HepG2 (cell line): ENCODE results near the gene TUBB3. TPM values are rescaled to one million over a fixed set of nuclear protein-coding genes. Genes with fewer than 3 reads are reported as not detected.

Source experiments
- CSRNP1 ChIP-seq: sonication (generic); formaldehyde crosslinking; IDR thresholded peaks from 2 replicates; pipeline ENCODE4 v1.8.1; 2023; ENCODE audit warnings: mild to moderate bottlenecking, missing genetic modification reagents
- ELK4 ChIP-seq: sonication (generic); formaldehyde crosslinking; IDR thresholded peaks from 2 replicates; pipeline ENCODE4 v1.9.0; 2021; ENCODE audit warnings: missing genetic modification reagents, borderline replicate concordance
- FOXA1 ChIP-seq, 2 experiments: fragments of 450-650 bp in 1 of 2; sonication (generic) in 1 of 2; formaldehyde crosslinking in 1 of 2; IDR thresholded peaks; 2 replicates each; pipeline versions ENCODE4 v1.4.0 to v1.6.1; 2016 to 2020; ENCODE audit warnings: missing genetic modification reagents in 1 of 2
- HNF4G ChIP-seq, 2 experiments: sonication (generic) in 1 of 2; formaldehyde crosslinking in 1 of 2; IDR thresholded peaks; 2 replicates each; pipeline versions ENCODE4 v1.4.0 to v1.6.1; 2011 to 2020; ENCODE audit warnings: borderline replicate concordance in 2 of 2, low read depth in 2 of 2, mild to moderate bottlenecking in 2 of 2, low read length in 1 of 2, missing genetic modification reagents in 1 of 2, moderate library complexity in 1 of 2
- MAZ ChIP-seq, 2 experiments: sonication (generic) in 1 of 2; formaldehyde crosslinking in 1 of 2; IDR thresholded peaks; 2 replicates each; pipeline versions ENCODE4 v1.5.0 to v1.6.1; 2012 to 2020; ENCODE audit warnings: low read depth in 2 of 2, mild to moderate bottlenecking in 2 of 2, borderline replicate concordance in 1 of 2, improper control_type of control experiment in 1 of 2, low read length in 1 of 2, missing genetic modification reagents in 1 of 2, moderate library complexity in 1 of 2
- MED1 ChIP-seq: sonication (generic); formaldehyde crosslinking; IDR thresholded peaks from 2 replicates; pipeline ENCODE4 v1.4.0; 2020; ENCODE audit warnings: missing genetic modification reagents
- MIER3 ChIP-seq: IDR thresholded peaks from 2 replicates; pipeline ENCODE4 v1.6.1; 2016; ENCODE audit warnings: missing compliant biosample characterization, borderline replicate concordance
- PHF5A ChIP-seq: IDR thresholded peaks from one replicate; pipeline ENCODE4 v1.6.1; 2018; ENCODE audit warnings: low read depth, missing genetic modification reagents; ENCODE audit not compliant: unreplicated experiment
- RFX5 ChIP-seq: IDR thresholded peaks from 2 replicates; pipeline ENCODE4 v1.6.1; 2011; ENCODE audit warnings: low read depth, low read length, improper control_type of control experiment
- STAT6 ChIP-seq: sonication (generic); formaldehyde crosslinking; IDR thresholded peaks from 2 replicates; pipeline ENCODE4 v1.4.0; 2020; ENCODE audit warnings: missing genetic modification reagents, mild to moderate bottlenecking, borderline replicate concordance
- ZBTB39 ChIP-seq: sonication (generic); formaldehyde crosslinking; IDR thresholded peaks from 2 replicates; pipeline ENCODE4 v1.5.0; 2020; ENCODE audit warnings: missing genetic modification reagents
- ZMYM3 ChIP-seq: sonication (generic); formaldehyde crosslinking; IDR thresholded peaks from 2 replicates; pipeline ENCODE4 v1.5.1; 2020; ENCODE audit warnings: mild to moderate bottlenecking, missing genetic modification reagents
- ZNF121 ChIP-seq: sonication (generic); formaldehyde crosslinking; IDR thresholded peaks from 2 replicates; pipeline ENCODE4 v1.5.0; 2020; ENCODE audit warnings: mild to moderate bottlenecking, missing genetic modification reagents
- ZNF281 ChIP-seq: sonication (generic); formaldehyde crosslinking; IDR thresholded peaks from 2 replicates; pipeline ENCODE4 v1.4.0; 2020; ENCODE audit warnings: missing genetic modification reagents, borderline replicate concordance
- ZNF501 ChIP-seq: sonication (generic); formaldehyde crosslinking; IDR thresholded peaks from 2 replicates; pipeline ENCODE4 v1.5.1; 2020; ENCODE audit warnings: mild to moderate bottlenecking, moderate library complexity, missing genetic modification reagents
- ZNF672 ChIP-seq: sonication (generic); formaldehyde crosslinking; IDR thresholded peaks from 2 replicates; pipeline ENCODE4 v1.8.1; 2022; ENCODE audit warnings: missing genetic modification reagents
- ZNF776 ChIP-seq: sonication (generic); formaldehyde crosslinking; IDR thresholded peaks from 2 replicates; pipeline ENCODE4 v1.4.0; 2020; ENCODE audit warnings: mild to moderate bottlenecking, missing genetic modification reagents
- polyA plus RNA-seq, 8 experiments: library from polyadenylated mRNA; depleted of rRNA in 3 of 8; stranded (reverse) in 7 of 8; unstranded in 1 of 8; fragments of >200 nt; fragmentation: Illumina TruSeq in 4 of 8; extraction: Trizol in 4 of 8; gene quantifications; 2 replicates each; pipeline versions ENCODE4 v1.2.1 to v1.2.3, GENCODE V29; 2011 to 2016; ENCODE audit warnings: low read depth in 4 of 8, missing spikeins in 1 of 8, mixed read lengths in 1 of 8; ENCODE audit not compliant: insufficient read depth in 1 of 8
- total RNA-seq, 5 experiments: library from RNA; depleted of rRNA; stranded (reverse); fragments of >200 nt; fragmentation: Illumina TruSeq; extraction: Trizol; gene quantifications; 2 replicates each; pipeline ENCODE4 v1.2.3, GENCODE V29; 2016; ENCODE audit warnings: low read depth in 1 of 5

Gene TUBB3
- total and polyA plus RNA-seq, 2 of the 13 experiments (the other 11 are each of a cell fraction or from before 2014, with no cell fraction given), result 110 to 185 TPM

- TF ChIP-seq PHF5A (CRISPR knock-in tag) (peak; percentile 6), ZNF501 (peak; percentile 59; the same call in 1 of the 2 replicates), HNF4G (IDR thresholded peaks at IDR 0.05; ENCODE audit: borderline replicate concordance, low read depth, low read length) (no peak), HNF4G (CRISPR knock-in tag; IDR thresholded peaks at IDR 0.05; ENCODE audit: borderline replicate concordance, low read depth) (peak; percentile 46; the same call in 1 of the 2 replicates), FOXA1 (IDR thresholded peaks at IDR 0.05) (no peak), FOXA1 (CRISPR knock-in tag; IDR thresholded peaks at IDR 0.05) (0 out of 2 replicates have a peak, but pooled peaks have one; percentile 17), ZNF776 (CRISPR knock-in tag) (no peak), ZNF121 (CRISPR knock-in tag) (no peak), MAZ (IDR thresholded peaks at IDR 0.05; ENCODE audit: borderline replicate concordance, low read depth, low read length) (no peak), MAZ (CRISPR knock-in tag; IDR thresholded peaks at IDR 0.05; ENCODE audit: low read depth) (no peak), MIER3 (no peak), STAT6 (no peak), RFX5 (peak; percentile 88), ZMYM3 (CRISPR knock-in tag) (no peak), ZNF672 (no peak), CSRNP1 (CRISPR knock-in tag) (0 out of 2 replicates have a peak, but pooled peaks have one; percentile 52), ZBTB39 (CRISPR knock-in tag) (no peak), MED1 (CRISPR knock-in tag) (no peak), ZNF281 (no peak), ELK4 (CRISPR knock-in tag) (no peak)
Observed at GRCh38 chr16:89924297-89924924, 1.3 kb downstream of the TUBB3 start (continued).
